GM23338 (cell line): Measurements from ENCODE around the gene ATG16L2.

ENCODE experiments used
- CREB1 ChIP-seq: fragments of 250-450 bp; sonication (Bioruptor Pico); IDR thresholded peaks from 2 replicates; pipeline ENCODE4 v1.5.0; 2020; ENCODE audit warnings: low read depth, mild to moderate bottlenecking, moderate library complexity
- EZH2 ChIP-seq: fragments of 200-600 bp; sonication (generic); IDR thresholded peaks from one replicate; pipeline ENCODE4 v1.8.0; 2017; ENCODE audit warnings: antibody characterized with exemption, mild to moderate bottlenecking, low read depth; ENCODE audit not compliant: unreplicated experiment
- JUNB ChIP-seq: IDR thresholded peaks from one replicate; pipeline ENCODE4 v1.6.1; 2016; ENCODE audit warnings: antibody characterized with exemption; ENCODE audit not compliant: unreplicated experiment
- POLR2AphosphoS5 ChIP-seq: IDR thresholded peaks from 2 replicates; pipeline ENCODE4 v1.6.1; 2016; ENCODE audit warnings: antibody characterized with exemption, low read depth
- ZNF331 ChIP-seq: fragments of 250-450 bp; sonication (Bioruptor Pico); IDR thresholded peaks from 2 replicates; pipeline ENCODE4 v1.5.0; 2020; ENCODE audit warnings: low read depth, mild to moderate bottlenecking, moderate library complexity
- TF ChIP-seq, protein P1 (sequence below), 2 experiments: fragments of 200-600 bp in 1 of 2; sonication (generic) in 1 of 2; conservative IDR thresholded peaks; 2 replicates each; pipeline versions ENCODE4 v1.5.1 to v1.6.1; 2016 to 2017; ENCODE audit warnings: antibody characterized with exemption in 2 of 2, low read depth in 2 of 2, mild to moderate bottlenecking in 2 of 2, moderate library complexity in 1 of 2
- TF ChIP-seq, protein P2 (sequence below): IDR thresholded peaks from one replicate; pipeline ENCODE4 v1.6.1; 2018; ENCODE audit warnings: antibody characterized with exemption; ENCODE audit not compliant: unreplicated experiment

- TF ChIP-seq, protein P1, sequence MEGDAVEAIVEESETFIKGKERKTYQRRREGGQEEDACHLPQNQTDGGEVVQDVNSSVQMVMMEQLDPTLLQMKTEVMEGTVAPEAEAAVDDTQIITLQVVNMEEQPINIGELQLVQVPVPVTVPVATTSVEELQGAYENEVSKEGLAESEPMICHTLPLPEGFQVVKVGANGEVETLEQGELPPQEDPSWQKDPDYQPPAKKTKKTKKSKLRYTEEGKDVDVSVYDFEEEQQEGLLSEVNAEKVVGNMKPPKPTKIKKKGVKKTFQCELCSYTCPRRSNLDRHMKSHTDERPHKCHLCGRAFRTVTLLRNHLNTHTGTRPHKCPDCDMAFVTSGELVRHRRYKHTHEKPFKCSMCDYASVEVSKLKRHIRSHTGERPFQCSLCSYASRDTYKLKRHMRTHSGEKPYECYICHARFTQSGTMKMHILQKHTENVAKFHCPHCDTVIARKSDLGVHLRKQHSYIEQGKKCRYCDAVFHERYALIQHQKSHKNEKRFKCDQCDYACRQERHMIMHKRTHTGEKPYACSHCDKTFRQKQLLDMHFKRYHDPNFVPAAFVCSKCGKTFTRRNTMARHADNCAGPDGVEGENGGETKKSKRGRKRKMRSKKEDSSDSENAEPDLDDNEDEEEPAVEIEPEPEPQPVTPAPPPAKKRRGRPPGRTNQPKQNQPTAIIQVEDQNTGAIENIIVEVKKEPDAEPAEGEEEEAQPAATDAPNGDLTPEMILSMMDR (conservative IDR thresholded peaks at IDR 0.05; ENCODE audit: low read depth in 2 of 2), result no peak
- TF ChIP-seq EZH2 (no peak), POLR2AphosphoS5 (no peak), ZNF331 (CRISPR knock-in tag) (no peak), CREB1 (CRISPR knock-in tag) (no peak), JUNB (no peak)
- TF ChIP-seq, protein P2, sequence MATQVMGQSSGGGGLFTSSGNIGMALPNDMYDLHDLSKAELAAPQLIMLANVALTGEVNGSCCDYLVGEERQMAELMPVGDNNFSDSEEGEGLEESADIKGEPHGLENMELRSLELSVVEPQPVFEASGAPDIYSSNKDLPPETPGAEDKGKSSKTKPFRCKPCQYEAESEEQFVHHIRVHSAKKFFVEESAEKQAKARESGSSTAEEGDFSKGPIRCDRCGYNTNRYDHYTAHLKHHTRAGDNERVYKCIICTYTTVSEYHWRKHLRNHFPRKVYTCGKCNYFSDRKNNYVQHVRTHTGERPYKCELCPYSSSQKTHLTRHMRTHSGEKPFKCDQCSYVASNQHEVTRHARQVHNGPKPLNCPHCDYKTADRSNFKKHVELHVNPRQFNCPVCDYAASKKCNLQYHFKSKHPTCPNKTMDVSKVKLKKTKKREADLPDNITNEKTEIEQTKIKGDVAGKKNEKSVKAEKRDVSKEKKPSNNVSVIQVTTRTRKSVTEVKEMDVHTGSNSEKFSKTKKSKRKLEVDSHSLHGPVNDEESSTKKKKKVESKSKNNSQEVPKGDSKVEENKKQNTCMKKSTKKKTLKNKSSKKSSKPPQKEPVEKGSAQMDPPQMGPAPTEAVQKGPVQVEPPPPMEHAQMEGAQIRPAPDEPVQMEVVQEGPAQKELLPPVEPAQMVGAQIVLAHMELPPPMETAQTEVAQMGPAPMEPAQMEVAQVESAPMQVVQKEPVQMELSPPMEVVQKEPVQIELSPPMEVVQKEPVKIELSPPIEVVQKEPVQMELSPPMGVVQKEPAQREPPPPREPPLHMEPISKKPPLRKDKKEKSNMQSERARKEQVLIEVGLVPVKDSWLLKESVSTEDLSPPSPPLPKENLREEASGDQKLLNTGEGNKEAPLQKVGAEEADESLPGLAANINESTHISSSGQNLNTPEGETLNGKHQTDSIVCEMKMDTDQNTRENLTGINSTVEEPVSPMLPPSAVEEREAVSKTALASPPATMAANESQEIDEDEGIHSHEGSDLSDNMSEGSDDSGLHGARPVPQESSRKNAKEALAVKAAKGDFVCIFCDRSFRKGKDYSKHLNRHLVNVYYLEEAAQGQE, result no peak
These were observed 38.7 kb upstream of the ATG16L2 start for GRCh38 chr11:72775288-72776110.
